Stimulated activated CD4-positive, alpha-beta T cell treated with anti-CD3 and anti-CD28 coated beads, Interleukin-2, amount 100 ng/mL, for 4 hours (primary cell): ENCODE data around the gene AMACR.
A peak's percentile ranks its signal among the peaks of the same experiment; 100 is the strongest.

ENCODE experiments used
- DNase-seq: peaks from one replicate; pipeline ENCODE4 v3.0.0-alpha.2; 2020; ENCODE audit warnings: low read depth

AMACR gene

DNA sequence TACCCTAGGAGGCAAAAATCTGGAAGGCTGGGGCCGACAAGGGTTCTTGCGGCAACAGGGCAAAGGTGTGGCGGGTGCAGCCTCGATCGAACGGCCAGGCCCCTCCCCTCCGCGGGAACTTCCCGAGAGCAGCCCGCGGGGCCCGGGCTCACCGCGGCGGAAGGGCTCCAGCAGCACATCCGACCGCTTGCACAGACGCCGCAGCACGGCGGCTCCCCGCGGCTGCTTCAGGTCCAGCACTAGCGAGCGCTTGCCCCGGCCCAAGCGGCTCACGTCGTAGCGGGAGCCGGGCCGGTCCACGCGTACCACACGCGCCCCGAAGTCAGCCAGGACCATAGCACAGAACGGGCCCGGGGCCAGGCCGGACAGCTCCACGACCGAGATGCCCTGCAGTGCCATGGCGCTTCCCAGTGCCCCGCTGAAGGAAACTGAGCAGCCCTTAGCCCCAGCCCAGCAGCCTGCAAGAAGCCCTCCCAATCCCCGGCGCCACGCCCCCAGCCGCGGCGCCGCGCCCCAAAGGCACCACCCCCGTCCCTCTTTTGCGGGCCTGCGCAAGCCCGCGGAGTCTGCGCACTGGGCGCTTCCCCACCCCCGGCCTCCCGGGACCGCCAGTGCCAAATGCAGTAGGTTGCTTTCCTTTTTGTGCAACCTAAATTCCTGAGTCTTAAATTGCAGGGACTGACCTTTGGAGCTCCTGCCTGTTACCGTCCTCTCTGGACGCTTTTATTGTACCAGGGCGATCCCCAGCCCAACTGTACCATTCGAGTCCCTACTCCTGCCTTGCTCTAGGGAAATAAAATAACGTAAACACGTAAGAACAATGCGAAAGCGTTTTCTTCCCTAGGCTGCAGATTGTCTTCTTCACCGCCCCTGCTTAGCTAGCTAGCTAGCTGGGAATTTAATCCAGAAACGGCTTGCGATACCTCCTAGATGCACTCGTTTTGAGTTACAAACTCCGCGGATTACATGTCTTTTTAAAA lies at the start of gene AMACR:
Gene AMACR, minus strand, starts transcription at position 430 of the 980 bp plus-strand sequence. Its CDS starts 31 bp downstream, at position 399.
- peak; percentile 84 for DNase-seq

DNA sequence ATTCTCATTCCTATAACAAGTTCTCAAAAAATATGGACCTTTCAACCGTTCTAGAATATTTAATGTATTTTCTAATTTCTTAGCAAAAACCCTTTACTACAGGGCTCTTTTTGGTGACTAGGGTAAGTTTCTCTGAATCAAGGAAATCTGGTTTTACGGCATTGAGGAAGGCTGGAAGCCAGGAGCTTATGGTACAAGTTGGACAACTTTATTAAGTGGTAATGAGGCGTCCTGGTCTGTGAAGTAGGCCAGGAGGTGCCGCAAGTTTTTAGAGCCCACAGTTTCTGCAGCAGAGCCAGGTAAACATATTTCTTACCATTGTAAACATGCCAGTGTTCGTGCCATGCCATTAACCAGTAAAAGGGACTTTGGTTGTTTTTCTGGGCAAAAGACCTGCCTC lies 49.7 kb upstream of the AMACR start:
- DNase-seq = no peak

DNA sequence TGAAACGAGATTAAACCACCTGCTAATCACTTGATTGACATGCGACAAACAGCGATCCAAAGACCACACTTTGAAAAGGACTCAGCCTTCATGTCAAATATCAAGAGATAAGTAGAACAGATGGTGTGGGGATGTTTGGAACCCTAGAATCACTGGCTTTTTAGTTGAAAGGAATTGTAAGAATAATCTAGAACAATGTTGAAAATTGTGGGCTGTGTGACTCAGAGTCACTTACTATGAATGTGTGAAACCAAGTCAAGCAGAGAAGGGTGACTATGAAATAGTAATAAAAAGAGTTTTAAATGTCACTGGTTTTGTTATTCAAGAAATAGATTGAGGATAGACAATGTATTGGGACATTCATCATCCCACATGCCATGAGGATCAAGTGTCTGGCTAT lies 49.3 kb upstream of the AMACR start:
- no peak for DNase-seq

DNA sequence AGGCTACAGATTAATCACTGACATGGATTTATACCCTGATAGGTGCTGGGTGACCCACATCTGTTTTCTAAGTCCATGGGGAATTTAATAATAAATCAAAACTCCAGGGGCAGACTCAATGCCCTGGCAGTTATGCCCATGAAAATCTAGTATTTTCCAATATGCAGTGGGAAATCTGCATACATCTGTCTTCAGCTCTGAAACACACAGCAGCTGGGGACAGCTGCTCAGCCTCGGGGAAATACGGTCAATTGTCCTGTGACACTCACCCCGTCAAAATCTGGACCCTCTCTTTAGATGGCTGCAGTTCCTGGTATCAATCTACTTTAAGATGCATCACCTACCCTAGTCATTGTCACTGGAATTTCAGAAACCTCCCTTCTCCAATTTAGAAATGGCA lies 47.8 kb upstream of the AMACR start:
- DNase-seq = no peak

DNA sequence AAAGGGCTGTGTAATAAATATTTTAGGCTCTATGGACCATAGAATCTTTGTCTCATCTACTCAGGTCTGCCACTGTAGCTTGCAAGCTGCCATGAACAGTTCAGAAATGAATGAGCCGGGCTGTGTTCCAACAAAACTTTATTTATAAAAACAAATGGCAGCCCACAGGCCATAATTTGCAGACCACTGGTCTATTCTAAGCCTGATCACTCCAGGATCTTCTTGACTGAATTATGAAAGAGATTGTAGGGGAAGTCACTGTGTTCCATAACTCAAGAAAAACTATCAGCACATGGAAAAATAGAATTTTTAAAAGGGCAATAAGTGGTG lies 46.5 kb upstream of the AMACR start:
- no peak for DNase-seq

DNA sequence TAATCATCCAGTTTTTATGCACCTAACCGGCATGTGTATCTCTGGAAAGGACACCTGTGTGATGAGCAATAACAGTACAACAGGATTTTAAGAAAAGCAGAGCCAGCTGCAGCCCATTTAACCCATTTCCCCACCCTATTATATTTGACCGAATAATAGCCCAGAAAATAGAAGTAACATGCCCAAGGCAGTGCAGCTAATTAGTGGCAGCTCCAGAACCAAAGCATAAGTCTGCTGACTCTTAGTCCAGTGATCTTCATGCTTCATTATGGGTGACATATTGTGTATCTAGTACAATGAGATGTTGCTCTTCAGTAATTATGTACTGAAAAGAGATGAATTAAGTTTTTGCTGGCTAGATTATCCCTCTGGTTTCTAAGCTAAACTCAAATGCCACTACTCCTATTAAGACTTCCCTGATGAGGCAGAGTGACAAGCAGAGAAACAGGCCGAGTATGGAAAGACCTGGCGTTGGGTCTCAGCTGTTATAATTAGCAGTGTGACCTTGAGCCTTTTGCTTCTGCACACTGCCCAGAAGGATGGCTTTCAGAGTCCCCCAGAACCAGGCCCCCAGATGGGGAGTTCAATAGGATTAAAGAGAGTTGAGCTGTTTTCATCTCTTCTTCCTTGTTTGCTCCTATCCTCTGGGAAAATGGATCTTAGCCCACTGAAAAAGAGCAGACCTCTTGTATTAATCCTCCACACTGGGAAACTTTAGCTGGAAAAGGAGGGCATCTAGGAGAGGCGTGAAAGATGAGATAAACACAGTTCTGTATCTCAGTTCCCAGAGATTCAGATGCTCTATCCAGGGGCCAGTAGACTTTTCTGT lies 45.9 kb upstream of the AMACR start:
- DNase-seq = no peak

DNA sequence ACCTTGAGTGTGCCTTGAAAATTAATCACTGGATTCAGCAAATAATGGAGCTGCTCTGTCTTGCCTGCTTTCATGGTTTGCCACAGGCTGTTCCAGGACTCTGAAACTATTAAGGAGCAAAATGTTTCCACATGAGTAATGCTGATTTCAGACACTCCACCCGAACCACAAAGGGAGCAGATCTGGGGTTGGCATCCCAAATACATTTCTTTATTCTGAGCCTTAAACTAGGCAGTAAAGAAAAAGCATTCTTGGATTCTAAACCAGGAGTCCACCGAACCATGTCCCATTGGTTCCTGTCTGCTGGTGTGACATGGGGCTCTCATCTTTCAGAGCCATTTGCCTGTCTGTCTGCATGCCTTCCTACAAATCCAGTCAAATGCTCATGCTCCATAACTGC lies 45.3 kb upstream of the AMACR start:
- no peak for DNase-seq

DNA sequence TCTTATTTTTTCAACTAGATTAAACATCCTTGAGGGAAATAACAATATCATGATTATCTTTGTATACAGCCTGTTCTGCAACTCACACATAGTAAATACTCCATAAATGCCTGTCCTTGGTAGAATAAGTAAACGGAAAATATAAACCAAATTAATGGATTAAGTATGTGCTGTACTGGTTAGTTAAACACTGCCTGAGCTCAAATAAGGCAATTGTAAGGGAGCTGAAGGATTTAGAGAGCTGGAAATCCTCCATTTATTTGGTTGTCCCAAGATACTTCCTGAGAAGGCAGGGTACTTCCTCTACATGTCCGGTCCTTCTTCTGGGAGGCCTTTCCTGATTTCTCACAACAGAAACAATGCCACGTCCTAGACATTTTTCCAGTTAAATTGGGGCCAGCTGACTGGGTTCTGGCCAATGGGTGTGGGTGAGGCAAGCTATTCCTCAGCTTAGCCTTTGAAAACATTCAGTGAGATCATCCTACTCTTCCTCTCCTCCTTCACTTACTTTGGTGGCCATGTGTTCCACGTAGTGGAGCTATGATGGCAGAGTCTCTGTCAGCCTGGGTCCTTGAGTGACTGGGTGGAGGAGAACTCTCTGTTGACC lies 43.6 kb upstream of the AMACR start:
- DNase-seq = no peak

DNA sequence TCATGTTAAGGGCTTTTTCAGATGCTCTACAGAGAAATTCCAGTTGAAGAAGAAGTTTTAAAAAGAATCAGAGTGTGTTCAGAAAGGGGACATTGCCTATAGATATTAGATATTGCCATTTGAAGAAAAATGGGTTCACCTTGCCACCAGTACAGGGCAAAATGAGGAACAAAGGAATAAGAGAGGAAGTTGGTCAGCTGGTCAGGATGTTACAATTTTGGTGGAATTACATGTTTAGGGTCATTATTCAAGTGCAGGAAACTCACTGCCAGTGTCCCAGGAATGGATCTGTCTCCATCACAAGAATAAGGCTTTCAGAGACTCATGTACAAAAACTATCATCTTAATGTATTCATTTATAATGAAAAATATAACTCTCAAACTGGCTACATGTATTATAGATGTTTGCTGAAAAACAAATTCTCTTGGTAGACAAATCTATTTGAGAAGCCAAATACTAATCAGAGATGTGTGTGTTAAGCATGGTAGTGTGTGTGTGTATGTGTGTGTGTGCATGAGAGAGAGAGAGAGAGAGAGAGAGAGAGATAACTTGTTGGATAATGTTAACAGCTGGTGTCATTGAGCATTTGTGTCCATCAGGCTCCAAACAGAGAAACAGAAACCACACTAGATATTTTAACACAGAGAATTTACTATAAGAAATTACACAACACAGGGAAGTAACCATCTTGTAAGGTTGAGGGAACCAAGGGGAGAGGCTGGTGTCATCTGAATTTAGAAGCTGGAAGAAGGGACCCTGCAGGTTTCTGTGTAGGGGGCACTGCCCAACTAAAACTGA lies 40.1 kb upstream of the AMACR start:
- no peak for DNase-seq

DNA sequence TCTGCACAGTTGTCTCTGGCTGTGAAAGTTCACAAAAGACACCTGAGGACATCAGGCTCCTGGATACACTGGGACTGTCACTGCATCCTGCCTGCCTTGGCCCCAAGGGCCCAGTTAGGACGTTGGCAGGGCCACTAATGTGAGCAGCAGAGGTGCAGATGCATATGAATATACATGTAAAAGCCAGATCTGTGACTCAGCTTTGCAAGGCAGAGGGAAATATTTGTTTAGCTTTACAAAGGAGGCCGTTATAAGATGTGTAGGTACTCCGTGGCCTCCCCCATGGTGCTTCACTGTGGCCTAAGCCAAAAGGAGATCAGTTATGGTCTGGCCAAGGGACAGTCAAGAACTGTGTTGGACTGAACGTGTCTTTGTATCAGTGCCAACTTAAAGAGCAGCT lies 39.3 kb upstream of the AMACR start:
- no peak for DNase-seq

DNA sequence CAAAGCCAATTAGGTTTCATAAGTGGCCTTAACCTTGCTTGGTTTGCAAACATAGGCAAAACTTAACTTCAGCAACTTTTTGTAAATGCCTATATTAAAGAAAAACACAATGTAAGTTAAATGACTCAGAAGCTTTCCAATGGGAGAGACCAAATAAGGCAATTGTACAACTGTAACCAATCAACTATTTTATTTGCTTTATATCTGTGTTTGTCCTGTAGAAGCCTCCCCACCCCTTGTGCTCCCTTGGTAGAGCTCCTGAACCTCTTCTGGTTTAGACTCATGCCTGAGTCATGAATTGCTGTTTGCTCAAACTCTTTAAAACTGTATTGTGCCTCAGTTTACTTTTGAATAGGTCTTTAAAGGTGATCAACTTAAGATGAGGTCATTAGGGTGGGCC lies 38.1 kb upstream of the AMACR start:
- DNase-seq = no peak

DNA sequence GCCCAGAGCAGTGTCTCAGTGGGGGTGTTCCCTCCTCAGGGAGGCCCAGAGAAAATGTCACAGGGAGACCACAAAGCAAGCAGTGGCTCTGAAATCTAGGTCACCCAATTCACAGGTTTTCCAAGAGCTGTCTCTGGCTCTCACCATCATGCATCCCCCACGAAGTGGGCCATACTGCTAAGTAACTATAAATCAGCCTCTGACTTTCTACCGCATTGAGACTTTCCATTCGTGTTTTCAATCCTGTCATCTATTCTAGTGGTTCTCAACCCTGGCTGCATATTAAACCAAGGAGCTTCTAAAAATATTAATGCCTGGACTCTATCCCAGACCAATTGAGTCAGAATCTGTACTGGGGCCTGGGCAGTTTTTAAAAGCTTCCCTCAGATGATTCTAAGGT lies 37.2 kb upstream of the AMACR start:
- no peak for DNase-seq

DNA sequence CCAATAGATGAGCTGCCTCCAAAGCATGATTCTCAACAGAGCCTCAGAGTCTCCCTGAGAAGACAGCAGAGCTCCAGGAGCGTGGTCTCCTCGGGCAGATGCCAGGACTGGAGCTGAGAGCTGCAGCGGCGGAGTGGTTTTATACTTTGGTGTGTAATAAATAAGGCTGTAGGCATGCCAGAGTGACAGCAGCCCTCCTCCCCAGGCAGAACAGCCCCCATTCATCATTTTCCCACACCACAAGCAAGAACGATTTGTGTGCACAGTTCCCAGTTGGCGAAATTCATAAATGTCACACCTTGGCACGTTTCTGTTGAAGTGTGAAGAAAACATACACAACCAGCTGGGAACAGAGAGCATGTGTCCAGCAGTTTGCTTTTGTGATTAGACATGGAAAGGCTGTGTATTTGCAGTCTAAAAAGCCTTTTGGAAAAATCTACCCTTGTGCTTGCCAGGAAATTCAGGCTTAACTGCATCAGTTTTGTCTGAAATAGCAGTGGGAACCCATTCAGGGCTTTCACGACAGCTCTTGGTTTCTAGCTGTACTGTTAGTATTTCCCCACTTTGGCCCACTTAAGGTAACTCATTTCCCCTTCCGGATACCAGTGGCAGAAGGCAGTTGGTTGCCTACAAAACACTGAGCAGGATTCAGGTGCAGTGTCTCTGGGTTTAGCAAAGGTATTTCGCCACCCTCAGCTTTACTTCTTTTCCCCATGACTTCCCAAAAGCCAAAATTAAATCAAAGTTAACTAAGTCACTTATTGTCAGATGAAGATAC lies 35.4 kb upstream of the AMACR start, which contains the start of gene C1QTNF3:
Gene C1QTNF3, minus strand, starts transcription at position 115 of the 778 bp plus-strand sequence. Its CDS starts 88 bp downstream, at position 27.
- DNase-seq = no peak

DNA sequence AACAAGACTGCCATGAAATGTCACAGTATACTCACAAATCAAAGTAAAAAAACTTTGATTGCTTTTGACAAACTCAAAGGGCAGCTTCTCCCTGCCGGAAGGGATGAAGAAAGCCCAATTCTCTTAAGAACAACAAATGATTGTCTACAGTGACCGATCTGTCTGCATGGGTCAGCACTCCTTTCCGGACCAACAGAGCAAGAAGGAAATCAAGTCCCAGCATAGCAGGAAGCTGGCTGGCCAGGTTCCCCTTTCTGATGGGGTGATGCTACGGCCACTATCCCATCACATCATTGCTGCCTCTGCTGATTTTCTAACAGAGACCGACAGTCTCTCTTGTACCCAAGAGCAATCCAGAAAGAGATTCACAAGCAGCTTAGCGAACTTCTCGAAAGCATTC lies 34.5 kb upstream of the AMACR start:
- DNase-seq = no peak

DNA sequence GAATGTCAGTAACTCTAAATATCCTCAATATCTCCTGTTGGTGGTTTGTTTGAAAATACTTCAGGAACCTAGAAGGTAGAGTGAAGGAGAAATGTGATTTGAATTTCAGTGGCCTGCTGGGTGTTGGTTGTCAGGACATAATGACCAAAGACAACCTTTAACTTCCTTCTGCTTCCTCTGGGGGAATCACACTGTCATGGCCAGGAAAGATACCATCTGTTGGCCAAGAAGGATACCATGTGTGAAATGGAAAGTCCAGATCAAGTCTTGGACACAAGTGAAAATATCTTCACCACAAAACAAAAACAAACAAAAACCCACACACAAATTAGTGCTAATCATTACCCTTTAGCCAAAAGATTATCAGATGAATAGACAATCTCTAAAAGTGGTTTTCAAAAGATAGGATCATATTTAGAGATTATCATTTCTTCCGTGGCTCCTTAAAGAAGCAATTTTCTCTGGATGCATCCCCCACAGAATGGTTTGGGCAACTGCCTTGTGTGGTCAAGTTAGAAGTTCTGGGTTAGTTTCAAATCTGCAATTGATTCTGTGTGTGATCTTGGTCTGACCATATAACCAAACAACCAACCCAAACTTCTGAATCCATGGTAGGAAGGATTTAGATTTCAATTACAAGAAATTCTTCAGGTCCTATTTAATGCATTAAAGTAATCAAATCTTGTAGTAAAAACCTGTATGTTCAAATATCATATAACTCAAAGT lies 33.6 kb upstream of the AMACR start:
- DNase-seq = no peak

DNA sequence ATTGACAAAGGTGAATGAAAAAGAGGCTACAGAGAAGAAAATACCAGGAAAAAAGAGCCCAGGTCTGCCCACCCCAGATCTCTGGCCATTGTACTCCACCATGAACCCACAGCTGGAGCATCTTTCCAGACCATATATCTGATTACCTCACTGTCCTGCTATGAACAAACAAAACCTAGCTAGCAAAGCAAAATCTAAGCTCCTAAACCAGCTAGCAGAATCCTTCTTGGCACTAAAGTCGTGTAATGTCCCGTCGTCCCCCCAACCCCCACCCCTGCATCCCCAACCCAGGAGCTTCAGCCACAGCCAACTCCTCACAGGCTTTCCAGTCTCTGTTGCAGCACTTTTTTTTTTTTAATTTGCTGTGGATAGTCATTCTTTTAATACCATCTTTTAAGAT lies 32.6 kb upstream of the AMACR start:
- no peak for DNase-seq

DNA sequence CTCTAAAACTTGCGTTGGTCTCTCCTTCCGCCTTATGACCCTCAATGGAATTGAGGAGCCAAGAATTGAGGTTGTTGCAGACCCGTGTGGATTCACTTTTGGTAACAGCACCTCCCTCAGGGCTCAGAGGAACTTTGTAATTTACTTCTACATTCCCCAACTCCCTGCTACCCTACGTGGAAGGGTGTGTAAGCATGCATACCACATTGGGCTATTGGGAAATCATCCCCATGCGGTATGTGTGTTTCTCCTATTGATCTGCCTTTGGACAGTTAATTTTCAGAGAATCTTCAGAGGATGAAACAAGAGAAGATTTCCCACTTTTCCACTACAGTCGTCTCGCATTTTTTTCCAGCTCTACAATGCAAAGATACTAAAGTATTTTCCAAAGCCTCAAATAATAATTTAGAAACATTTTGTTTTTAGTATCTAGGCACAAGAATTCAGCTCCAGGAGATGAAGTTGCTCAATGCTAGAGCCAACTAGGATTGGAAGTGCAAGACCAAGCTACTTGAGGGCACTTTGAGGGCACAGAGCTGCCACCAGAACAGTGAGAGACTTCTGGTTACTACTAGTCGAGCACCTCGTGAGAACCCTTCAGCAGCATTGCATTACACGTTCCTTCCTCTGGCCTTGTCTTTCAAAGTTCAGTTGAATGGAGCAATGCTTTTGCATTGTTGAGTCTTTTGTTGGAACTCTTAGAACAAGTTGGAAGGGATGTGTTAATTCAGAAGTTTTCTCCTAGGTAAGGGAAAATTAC lies 31.7 kb upstream of the AMACR start:
- no peak for DNase-seq

DNA sequence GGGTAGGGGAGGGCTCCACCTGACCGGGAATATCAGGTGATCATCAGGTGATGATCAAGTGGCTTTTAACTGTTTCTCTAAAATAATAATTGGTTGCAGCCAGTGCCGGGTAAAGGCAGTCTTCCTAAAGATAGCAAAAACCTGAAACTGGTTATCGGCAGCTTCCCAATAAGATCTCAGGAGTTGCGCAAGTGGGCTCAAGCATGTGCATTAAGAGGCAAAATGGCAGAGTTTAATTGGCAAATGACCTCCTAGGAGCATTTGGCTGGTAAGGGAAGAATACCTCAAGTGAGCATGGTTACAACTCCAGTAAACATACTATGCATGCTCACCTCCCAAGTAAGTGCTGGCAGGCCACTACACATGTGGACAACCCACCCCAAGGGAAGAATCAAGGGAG lies 31.0 kb upstream of the AMACR start:
- DNase-seq = no peak

DNA sequence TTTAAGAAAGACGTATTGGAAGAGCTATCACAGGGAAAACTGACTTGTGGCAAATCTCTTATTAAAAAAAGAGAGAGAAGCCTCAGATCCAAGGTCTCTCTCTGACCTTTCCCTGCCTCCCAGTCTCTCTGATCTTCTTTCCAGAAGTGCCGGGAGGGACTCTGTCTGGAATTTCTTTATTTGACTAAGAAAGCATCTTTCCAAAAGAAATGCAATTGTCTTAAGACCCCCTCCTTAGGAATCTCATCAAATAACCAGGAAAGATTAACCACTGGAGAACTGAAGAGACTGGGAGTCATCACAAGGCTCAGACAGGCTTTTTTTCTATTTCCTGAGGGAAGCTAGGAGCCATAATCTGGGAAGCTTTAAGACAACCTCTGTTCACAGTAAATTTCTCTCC lies 30.5 kb upstream of the AMACR start:
- DNase-seq = no peak

DNA sequence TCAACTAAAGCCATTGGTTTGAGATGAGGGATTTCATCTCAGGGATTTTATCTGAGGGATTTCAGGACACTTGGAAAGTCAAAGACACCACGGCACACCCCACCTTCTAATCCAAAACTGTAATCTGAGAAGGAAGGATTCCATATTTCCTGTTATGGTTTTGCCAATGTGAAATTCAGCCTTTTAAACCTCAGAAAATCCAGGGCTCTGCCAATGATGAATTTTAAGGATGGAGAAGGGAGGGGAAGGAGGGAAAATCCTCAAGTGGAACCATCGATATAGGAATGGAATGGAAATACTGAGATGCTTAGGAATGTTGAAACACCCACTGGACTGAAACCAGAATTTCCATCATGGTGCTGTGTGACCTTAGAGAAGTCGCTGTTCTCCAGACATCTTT lies 29.9 kb upstream of the AMACR start:
- DNase-seq = no peak
